HepG2 (cell line): ENCODE results near the gene TMEM256. TPM values are rescaled to one million over a fixed set of nuclear protein-coding genes. Genes with fewer than 3 reads are reported as not detected.

Experiments
- ARID2 ChIP-seq: sonication (generic); formaldehyde crosslinking; IDR thresholded peaks from 2 replicates; pipeline ENCODE4 v1.8.1; 2022; ENCODE audit warnings: mild to moderate bottlenecking, missing genetic modification reagents, borderline replicate concordance
- BRCA1 ChIP-seq: sonication (generic); formaldehyde crosslinking; IDR thresholded peaks from 2 replicates; pipeline ENCODE4 v1.4.0; 2020; ENCODE audit warnings: missing genetic modification reagents
- ELF3 ChIP-seq: IDR thresholded peaks from 2 replicates; pipeline ENCODE4 v1.6.1; 2016; ENCODE audit warnings: missing genetic modification reagents, missing compliant biosample characterization
- HBP1 ChIP-seq: IDR thresholded peaks from 2 replicates; pipeline ENCODE4 v1.6.1; 2016; ENCODE audit warnings: low read depth, control low read depth
- NFKBIZ ChIP-seq: IDR thresholded peaks from 2 replicates; pipeline ENCODE4 v1.6.1; 2018; ENCODE audit warnings: missing genetic modification reagents, missing compliant biosample characterization
- SIN3A ChIP-seq: IDR thresholded peaks from 2 replicates; pipeline ENCODE4 v1.6.1; 2011; ENCODE audit warnings: low read depth, mild to moderate bottlenecking, control low read depth, low read length, borderline replicate concordance
- SMC3 ChIP-seq: IDR thresholded peaks from 2 replicates; pipeline ENCODE4 v1.6.1; 2011; ENCODE audit warnings: low read length, improper control_type of control experiment
- SNAPC4 ChIP-seq: sonication (generic); formaldehyde crosslinking; IDR thresholded peaks from 2 replicates; pipeline ENCODE4 v1.4.0; 2020; ENCODE audit warnings: mild to moderate bottlenecking, missing genetic modification reagents
- TBX3 ChIP-seq: fragments of 450-650 bp; IDR thresholded peaks from 2 replicates; pipeline ENCODE4 v1.6.1; 2017; ENCODE audit warnings: antibody characterized with exemption, mild to moderate bottlenecking, inconsistent platforms, borderline replicate concordance
- ZBED4 ChIP-seq: sonication (generic); formaldehyde crosslinking; IDR thresholded peaks from 2 replicates; pipeline ENCODE4 v1.4.0; 2020; ENCODE audit warnings: missing genetic modification reagents, borderline replicate concordance
- ZBTB44 ChIP-seq: sonication (generic); formaldehyde crosslinking; IDR thresholded peaks from 2 replicates; pipeline ENCODE4 v1.4.0; 2020; ENCODE audit warnings: missing genetic modification reagents
- ZNF292 ChIP-seq: sonication (generic); formaldehyde crosslinking; IDR thresholded peaks from 2 replicates; pipeline ENCODE4 v1.8.1; 2022; ENCODE audit warnings: mild to moderate bottlenecking, low read depth, missing genetic modification reagents, borderline replicate concordance
- ZNF331 ChIP-seq: sonication (generic); formaldehyde crosslinking; IDR thresholded peaks from 2 replicates; pipeline ENCODE4 v1.4.0; 2020; ENCODE audit warnings: missing genetic modification reagents
- ZNF615 ChIP-seq: sonication (generic); formaldehyde crosslinking; IDR thresholded peaks from 2 replicates; pipeline ENCODE4 v1.5.0; 2020; ENCODE audit warnings: mild to moderate bottlenecking, missing genetic modification reagents, borderline replicate concordance
- ZNF747 ChIP-seq: sonication (generic); formaldehyde crosslinking; IDR thresholded peaks from 2 replicates; pipeline ENCODE4 v1.8.1; 2023; ENCODE audit warnings: missing genetic modification reagents, mild to moderate bottlenecking, borderline replicate concordance
- polyA plus RNA-seq, 8 experiments: library from polyadenylated mRNA; depleted of rRNA in 3 of 8; stranded (reverse) in 7 of 8; unstranded in 1 of 8; fragments of >200 nt; fragmentation: Illumina TruSeq in 4 of 8; extraction: Trizol in 4 of 8; gene quantifications; 2 replicates each; pipeline versions ENCODE4 v1.2.1 to v1.2.3, GENCODE V29; 2011 to 2016; ENCODE audit warnings: low read depth in 4 of 8, missing spikeins in 1 of 8, mixed read lengths in 1 of 8; ENCODE audit not compliant: insufficient read depth in 1 of 8
- total RNA-seq, 5 experiments: library from RNA; depleted of rRNA; stranded (reverse); fragments of >200 nt; fragmentation: Illumina TruSeq; extraction: Trizol; gene quantifications; 2 replicates each; pipeline ENCODE4 v1.2.3, GENCODE V29; 2016; ENCODE audit warnings: low read depth in 1 of 5

The TMEM256 gene
- total and polyA plus RNA-seq, 2 of the 13 experiments (the other 11 are each of a cell fraction or from before 2014, with no cell fraction given), result 231 to 252 TPM

GRCh38 chr17:7403977-7404736, at the start of gene TMEM256 (continued):
- TF ChIP-seq HBP1 (no peak), NFKBIZ (CRISPR knock-in tag) (no peak), ARID2 (CRISPR knock-in tag) (0 out of 2 replicates have a peak, but pooled peaks have one; percentile 61), SNAPC4 (CRISPR knock-in tag) (peak; percentile 97), ZNF747 (0 out of 2 replicates have a peak, but pooled peaks have one; percentile 24), ZBED4 (no peak), ZNF331 (CRISPR knock-in tag) (0 out of 2 replicates have a peak, but pooled peaks have one; percentile 27), ELF3 (CRISPR knock-in tag) (no peak), SMC3 (no peak), ZBTB44 (CRISPR knock-in tag) (no peak), ZNF292 (CRISPR knock-in tag) (no peak), SIN3A (no peak; the same call in 1 of the 2 replicates), ZNF615 (CRISPR knock-in tag) (no peak), BRCA1 (CRISPR knock-in tag) (0 out of 2 replicates have a peak, but pooled peaks have one; percentile 64), TBX3 (peak; percentile 74)
